Thyroid gland (tissue), 4 donors: ENCODE data around the gene DUSP22.

ENCODE experiments used
- CTCF ChIP-seq, 6 experiments: fragments of 200-600 bp in 3 of 6; fragments of 450-650 bp in 3 of 6; sonication (generic) in 3 of 6; IDR thresholded peaks; one replicate each; pipeline ENCODE4 v1.5.1; 2016 to 2019; ENCODE audit warnings: antibody characterized with exemption in 6 of 6, mild to moderate bottlenecking in 2 of 6, inconsistent platforms in 1 of 6, moderate library complexity in 1 of 6
- POLR2A ChIP-seq, 2 donors: fragments of 450-650 bp; IDR thresholded peaks; one replicate each; pipeline ENCODE4 v1.6.1; 2017; ENCODE audit warnings: antibody characterized with exemption in 2 of 2, mild to moderate bottlenecking in 2 of 2, moderate library complexity in 1 of 2

DNA sequence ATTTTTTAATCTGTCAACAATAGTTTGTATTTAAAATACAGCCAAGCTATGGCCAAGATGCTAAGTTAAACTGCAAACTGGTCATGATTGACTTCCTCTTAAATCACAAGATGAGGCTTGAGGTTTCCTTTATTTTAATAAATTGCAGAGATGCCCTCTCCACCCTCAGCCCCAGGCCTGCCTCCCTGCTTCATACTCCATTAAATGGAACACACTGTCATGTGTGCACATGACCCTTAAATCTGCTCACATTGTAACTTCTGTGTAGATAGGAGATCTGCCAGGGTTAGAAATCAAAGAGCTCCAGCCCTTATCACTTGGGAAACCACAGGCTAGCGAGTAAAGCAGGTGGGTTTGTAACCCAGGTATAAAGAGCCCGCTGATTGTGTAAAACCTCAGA lies 20.8 kb downstream of the DUSP22 start:
- no peak for TF ChIP-seq CTCF (IDR thresholded peaks at IDR 0.05)
- no peak for TF ChIP-seq POLR2A (IDR thresholded peaks at IDR 0.05)
